Measurements from ENCODE around the gene TIMM29. TPM values are rescaled to one million over a fixed set of nuclear protein-coding genes. Genes with fewer than 3 reads are reported as not detected.

TIMM29 gene
- total RNA-seq, 3 donors from 2014 or later (not counting 1 experiment from before 2014, with no cell fraction given): 20.7 to 30.9 (median 24.1) TPM

DNA sequence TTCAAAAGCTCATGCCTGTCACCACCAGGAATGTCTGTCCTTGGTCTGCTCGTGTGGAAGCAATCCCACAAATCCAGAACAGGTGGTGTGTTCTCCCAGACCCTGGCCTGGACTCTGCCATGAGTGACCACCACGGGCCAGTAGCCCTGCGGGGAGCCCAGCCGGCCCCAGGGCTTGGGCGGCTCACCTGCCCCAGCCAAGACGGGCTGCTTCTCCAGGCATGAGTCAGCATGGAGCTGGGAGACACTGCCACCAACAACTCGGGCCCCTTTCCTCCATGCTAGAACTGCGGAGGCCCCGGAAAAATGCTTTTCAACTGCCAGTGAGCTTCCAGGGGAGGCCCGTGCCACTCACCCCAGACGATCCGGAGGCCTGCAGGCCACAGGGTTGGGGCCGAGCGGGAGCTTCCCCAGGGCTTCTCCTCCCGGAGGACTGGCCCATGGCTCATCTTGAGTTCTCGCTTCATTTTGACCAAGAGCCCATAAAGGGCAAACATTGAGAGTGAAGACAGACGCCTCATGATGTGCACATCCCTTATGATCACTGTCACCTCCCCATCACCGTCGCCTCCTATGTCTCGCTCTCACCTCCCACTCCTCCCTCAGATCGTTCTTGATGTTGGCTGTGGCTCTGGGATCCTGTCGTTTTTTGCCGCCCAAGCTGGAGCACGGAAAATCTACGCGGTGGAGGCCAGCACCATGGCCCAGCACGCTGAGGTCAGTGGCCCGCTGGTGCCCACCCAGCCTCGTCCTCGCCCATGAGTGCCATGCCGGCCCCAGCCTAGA is 16.8 kb upstream of the TIMM29 start:
- H3K36me3 Mint-ChIP-seq: no peaks in the 10 kb centered on the region
- no peak for DNase-seq
- H3K4me3 ChIP-seq (ENCODE audit: low read length): no peak overlapping the region
- no peak overlapping the region for H3K27ac ChIP-seq (ENCODE audit: low read length)
- no peaks in the 10 kb centered on the region for H3K9me3 Mint-ChIP-seq
- H3K27me3 Mint-ChIP-seq (ENCODE audit: low read depth in 2 of 2): no peaks in the 10 kb centered on the region
- TF ChIP-seq, protein P1, sequence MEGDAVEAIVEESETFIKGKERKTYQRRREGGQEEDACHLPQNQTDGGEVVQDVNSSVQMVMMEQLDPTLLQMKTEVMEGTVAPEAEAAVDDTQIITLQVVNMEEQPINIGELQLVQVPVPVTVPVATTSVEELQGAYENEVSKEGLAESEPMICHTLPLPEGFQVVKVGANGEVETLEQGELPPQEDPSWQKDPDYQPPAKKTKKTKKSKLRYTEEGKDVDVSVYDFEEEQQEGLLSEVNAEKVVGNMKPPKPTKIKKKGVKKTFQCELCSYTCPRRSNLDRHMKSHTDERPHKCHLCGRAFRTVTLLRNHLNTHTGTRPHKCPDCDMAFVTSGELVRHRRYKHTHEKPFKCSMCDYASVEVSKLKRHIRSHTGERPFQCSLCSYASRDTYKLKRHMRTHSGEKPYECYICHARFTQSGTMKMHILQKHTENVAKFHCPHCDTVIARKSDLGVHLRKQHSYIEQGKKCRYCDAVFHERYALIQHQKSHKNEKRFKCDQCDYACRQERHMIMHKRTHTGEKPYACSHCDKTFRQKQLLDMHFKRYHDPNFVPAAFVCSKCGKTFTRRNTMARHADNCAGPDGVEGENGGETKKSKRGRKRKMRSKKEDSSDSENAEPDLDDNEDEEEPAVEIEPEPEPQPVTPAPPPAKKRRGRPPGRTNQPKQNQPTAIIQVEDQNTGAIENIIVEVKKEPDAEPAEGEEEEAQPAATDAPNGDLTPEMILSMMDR (IDR thresholded peaks at IDR 0.05): no peak
- H3K27ac Mint-ChIP-seq: no peak overlapping the region
- peaks cover 28% of the 10 kb centered on the region for H3K36me3 ChIP-seq (ENCODE audit: control insufficient read depth, insufficient read depth, low read length)
- H3K9me3 ChIP-seq (ENCODE audit: control insufficient read depth, insufficient read depth, low read length): no peaks in the 10 kb centered on the region
- H3K4me3 Mint-ChIP-seq: no peak overlapping the region
- 95% methylated on average over 31 of the region's 31 CpGs for whole genome bisulfite sequencing (ENCODE audit: insufficient coverage)
- no peaks in the 10 kb centered on the region for H3K4me1 Mint-ChIP-seq
- intact Hi-C loops (cut with micrococcal nuclease): no loop called here
- no peaks in the 10 kb centered on the region for H3K4me1 ChIP-seq (ENCODE audit: control insufficient read depth, insufficient read depth, low read length)
- no peak for ATAC-seq
- H3K27me3 ChIP-seq (ENCODE audit: control insufficient read depth, insufficient read depth, low read length): no peaks in the 10 kb centered on the region

DNA sequence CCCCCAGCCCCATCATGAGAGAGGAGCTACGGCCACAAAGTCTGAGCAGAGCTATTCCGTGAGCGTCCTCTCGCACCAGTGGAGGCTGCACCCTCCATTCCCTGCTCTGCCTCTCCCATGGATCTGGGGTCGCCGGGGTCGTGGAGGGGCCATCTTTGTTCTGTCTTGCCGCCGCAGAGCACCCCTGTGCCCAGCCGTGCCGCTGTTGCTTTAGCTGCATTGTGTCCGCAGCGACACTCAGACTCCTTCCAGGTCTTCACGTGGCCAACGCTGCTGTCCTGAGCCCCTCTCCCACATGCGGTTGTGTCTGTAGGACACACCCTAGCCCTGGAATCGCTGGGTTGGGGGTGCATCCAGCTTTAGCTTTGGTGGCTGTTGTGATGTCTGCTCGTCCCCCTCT is 16.0 kb upstream of the TIMM29 start:
- 97% methylated on average over 18 of the region's 18 CpGs for WGBS (ENCODE audit: insufficient coverage)
- DNase-seq (no peak), ATAC-seq (no peak)
- Histone ChIP-seq H3K9me3 (ENCODE audit: control insufficient read depth, insufficient read depth, low read length) (no peaks in the 10 kb centered on the region), H3K36me3 (ENCODE audit: control insufficient read depth, insufficient read depth, low read length) (peaks cover 28% of the 10 kb centered on the region), H3K27ac (ENCODE audit: low read length) (no peak overlapping the region), H3K4me1 (ENCODE audit: control insufficient read depth, insufficient read depth, low read length) (no peaks in the 10 kb centered on the region), H3K4me3 (ENCODE audit: low read length) (no peak overlapping the region), H3K27me3 (ENCODE audit: control insufficient read depth, insufficient read depth, low read length) (no peaks in the 10 kb centered on the region)
- Mint-ChIP-seq H3K4me1 (no peaks in the 10 kb centered on the region), H3K27me3 (ENCODE audit: low read depth in 2 of 2) (no peaks in the 10 kb centered on the region), H3K4me3 (no peak overlapping the region), H3K27ac (no peak overlapping the region), H3K36me3 (no peaks in the 10 kb centered on the region), H3K9me3 (no peaks in the 10 kb centered on the region)
- TF ChIP-seq, protein P1 (IDR thresholded peaks at IDR 0.05): no peak
- intact Hi-C loops (cut with micrococcal nuclease): no loop called here

DNA sequence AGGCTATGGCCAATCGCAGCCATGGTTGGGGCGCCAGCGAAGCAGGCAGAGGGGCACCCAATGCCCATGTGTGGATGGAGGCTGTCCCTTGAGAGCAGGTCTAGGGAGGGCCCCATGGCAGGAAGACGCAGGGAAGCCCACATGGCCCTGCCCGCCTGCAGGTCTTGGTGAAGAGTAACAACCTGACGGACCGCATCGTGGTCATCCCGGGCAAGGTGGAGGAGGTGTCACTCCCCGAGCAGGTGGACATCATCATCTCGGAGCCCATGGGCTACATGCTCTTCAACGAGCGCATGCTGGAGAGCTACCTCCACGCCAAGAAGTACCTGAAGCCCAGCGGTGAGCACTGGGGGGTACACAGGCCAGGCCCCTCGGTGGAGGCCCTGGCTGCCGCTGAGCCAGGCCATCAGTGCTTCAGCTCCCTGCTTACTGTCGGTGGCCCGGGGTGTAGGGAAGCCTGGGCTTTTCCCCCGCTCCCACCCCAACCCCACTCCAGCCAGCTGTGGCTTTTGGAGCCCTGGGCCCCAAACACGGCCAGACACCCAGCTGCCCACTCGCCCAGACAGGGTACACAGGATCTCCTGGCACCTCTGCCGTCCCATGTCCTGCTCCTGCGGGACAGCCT is 14.8 kb upstream of the TIMM29 start:
- ATAC-seq (no peak), DNase-seq (no peak)
- Mint-ChIP-seq H3K9me3 (no peaks in the 10 kb centered on the region), H3K27me3 (ENCODE audit: low read depth in 2 of 2) (no peaks in the 10 kb centered on the region), H3K4me1 (no peaks in the 10 kb centered on the region), H3K36me3 (no peaks in the 10 kb centered on the region), H3K4me3 (no peak overlapping the region), H3K27ac (no peak overlapping the region)
- Histone ChIP-seq H3K4me3 (ENCODE audit: low read length) (no peak overlapping the region), H3K27ac (ENCODE audit: low read length) (no peak overlapping the region), H3K9me3 (ENCODE audit: control insufficient read depth, insufficient read depth, low read length) (no peaks in the 10 kb centered on the region), H3K36me3 (ENCODE audit: control insufficient read depth, insufficient read depth, low read length) (peaks cover 18% of the 10 kb centered on the region), H3K4me1 (ENCODE audit: control insufficient read depth, insufficient read depth, low read length) (no peaks in the 10 kb centered on the region), H3K27me3 (ENCODE audit: control insufficient read depth, insufficient read depth, low read length) (no peaks in the 10 kb centered on the region)
- TF ChIP-seq, protein P1 (IDR thresholded peaks at IDR 0.05): no peak
- whole genome bisulfite sequencing (ENCODE audit: insufficient coverage): 98% methylated on average over 24 of the region's 24 CpGs
- intact Hi-C loops (cut with micrococcal nuclease): no loop called here

Data from natural killer cell (primary cell).